Hepatocyte (in vitro differentiated cells): ENCODE measurements around the gene METRNL.

Experiments
- EZH2 ChIP-seq: fragments of 200-600 bp; sonication (generic); IDR thresholded peaks from 2 replicates; pipeline ENCODE4 v1.6.1; 2016; ENCODE audit warnings: antibody characterized with exemption, mild to moderate bottlenecking, borderline replicate concordance
- TF ChIP-seq, protein P1 (sequence below): fragments of 200-600 bp; sonication (generic); IDR thresholded peaks from 2 replicates; pipeline ENCODE4 v1.5.1; 2016; ENCODE audit warnings: antibody characterized with exemption, mild to moderate bottlenecking; ENCODE audit not compliant: poor library complexity

DNA sequence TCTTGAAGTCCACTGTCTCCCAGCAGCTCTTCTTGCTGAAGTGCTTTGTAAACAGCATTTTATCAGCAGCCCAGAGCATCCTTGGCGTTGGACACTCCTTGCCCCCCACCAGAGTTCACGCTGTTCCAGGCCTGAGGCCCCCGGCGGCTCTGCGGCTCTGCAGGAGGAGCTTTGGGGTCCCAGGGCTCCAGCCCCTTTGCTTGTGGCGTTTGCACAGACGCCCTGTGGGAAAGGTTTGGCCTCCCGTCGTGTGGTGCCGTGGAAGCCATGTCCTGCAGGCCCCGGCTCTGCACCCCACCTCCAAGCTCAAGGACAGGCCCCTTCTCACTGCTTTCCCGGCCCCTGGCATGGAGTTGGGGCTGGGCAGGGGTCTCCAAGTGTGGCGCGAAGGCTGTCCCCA lies 14.1 kb downstream of the METRNL start:
- TF ChIP-seq, protein P1, sequence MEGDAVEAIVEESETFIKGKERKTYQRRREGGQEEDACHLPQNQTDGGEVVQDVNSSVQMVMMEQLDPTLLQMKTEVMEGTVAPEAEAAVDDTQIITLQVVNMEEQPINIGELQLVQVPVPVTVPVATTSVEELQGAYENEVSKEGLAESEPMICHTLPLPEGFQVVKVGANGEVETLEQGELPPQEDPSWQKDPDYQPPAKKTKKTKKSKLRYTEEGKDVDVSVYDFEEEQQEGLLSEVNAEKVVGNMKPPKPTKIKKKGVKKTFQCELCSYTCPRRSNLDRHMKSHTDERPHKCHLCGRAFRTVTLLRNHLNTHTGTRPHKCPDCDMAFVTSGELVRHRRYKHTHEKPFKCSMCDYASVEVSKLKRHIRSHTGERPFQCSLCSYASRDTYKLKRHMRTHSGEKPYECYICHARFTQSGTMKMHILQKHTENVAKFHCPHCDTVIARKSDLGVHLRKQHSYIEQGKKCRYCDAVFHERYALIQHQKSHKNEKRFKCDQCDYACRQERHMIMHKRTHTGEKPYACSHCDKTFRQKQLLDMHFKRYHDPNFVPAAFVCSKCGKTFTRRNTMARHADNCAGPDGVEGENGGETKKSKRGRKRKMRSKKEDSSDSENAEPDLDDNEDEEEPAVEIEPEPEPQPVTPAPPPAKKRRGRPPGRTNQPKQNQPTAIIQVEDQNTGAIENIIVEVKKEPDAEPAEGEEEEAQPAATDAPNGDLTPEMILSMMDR = no peak
- no peak for TF ChIP-seq EZH2
